HepG2 (cell line): ENCODE results near the gene CCDC88C. TPM values are rescaled to one million over a fixed set of nuclear protein-coding genes. Genes with fewer than 3 reads are reported as not detected.

Source experiments
- CENPT ChIP-seq: sonication (generic); formaldehyde crosslinking; IDR thresholded peaks from 2 replicates; pipeline ENCODE4 v1.8.0; 2022; ENCODE audit warnings: low read depth, mild to moderate bottlenecking, moderate library complexity, missing genetic modification reagents
- ETV6 ChIP-seq: sonication (generic); formaldehyde crosslinking; conservative IDR thresholded peaks from 2 replicates; pipeline ENCODE4 v1.4.0; 2020; ENCODE audit warnings: missing genetic modification reagents
- GABPB1 ChIP-seq: IDR thresholded peaks from 2 replicates; pipeline ENCODE4 v1.6.1; 2016; ENCODE audit warnings: mild to moderate bottlenecking, missing genetic modification reagents, moderate library complexity, missing compliant biosample characterization
- IRX3 ChIP-seq: sonication (generic); formaldehyde crosslinking; IDR thresholded peaks from 2 replicates; pipeline ENCODE4 v1.8.1; 2023; ENCODE audit warnings: mild to moderate bottlenecking, low read depth, missing genetic modification reagents, borderline replicate concordance
- MYC ChIP-seq: sonication (generic); formaldehyde crosslinking; IDR thresholded peaks from 2 replicates; pipeline ENCODE4 v1.9.0; 2021; ENCODE audit warnings: missing genetic modification reagents, borderline replicate concordance
- PHF8 ChIP-seq: sonication (generic); formaldehyde crosslinking; IDR thresholded peaks from 2 replicates; pipeline ENCODE4 v1.5.0; 2020; ENCODE audit warnings: missing genetic modification reagents
- TMF1 ChIP-seq: sonication (generic); formaldehyde crosslinking; IDR thresholded peaks from 2 replicates; pipeline ENCODE4 v1.8.1; 2022; ENCODE audit warnings: low read depth, missing genetic modification reagents
- ZBTB1 ChIP-seq: sonication (generic); formaldehyde crosslinking; IDR thresholded peaks from 2 replicates; pipeline ENCODE4 v1.4.0; 2020; ENCODE audit warnings: missing genetic modification reagents, borderline replicate concordance
- ZNF225 ChIP-seq: sonication (generic); formaldehyde crosslinking; IDR thresholded peaks from 2 replicates; pipeline ENCODE4 v1.4.0; 2020; ENCODE audit warnings: mild to moderate bottlenecking, missing genetic modification reagents
- ZNF230 ChIP-seq: sonication (generic); formaldehyde crosslinking; IDR thresholded peaks from 2 replicates; pipeline ENCODE4 v1.4.0; 2020; ENCODE audit warnings: mild to moderate bottlenecking, missing genetic modification reagents
- ZNF234 ChIP-seq: sonication (generic); formaldehyde crosslinking; conservative IDR thresholded peaks from 2 replicates; pipeline ENCODE4 v1.5.1; 2020; ENCODE audit warnings: mild to moderate bottlenecking, missing genetic modification reagents
- ZNF383 ChIP-seq: sonication (generic); formaldehyde crosslinking; IDR thresholded peaks from 2 replicates; pipeline ENCODE4 v1.4.0; 2020; ENCODE audit warnings: missing genetic modification reagents, mild to moderate bottlenecking, borderline replicate concordance
- ZNF589 ChIP-seq: sonication (generic); formaldehyde crosslinking; conservative IDR thresholded peaks from 2 replicates; pipeline ENCODE4 v1.8.0; 2022; ENCODE audit warnings: mild to moderate bottlenecking, moderate library complexity, missing genetic modification reagents
- polyA plus RNA-seq, 8 experiments: library from polyadenylated mRNA; depleted of rRNA in 3 of 8; stranded (reverse) in 7 of 8; unstranded in 1 of 8; fragments of >200 nt; fragmentation: Illumina TruSeq in 4 of 8; extraction: Trizol in 4 of 8; gene quantifications; 2 replicates each; pipeline versions ENCODE4 v1.2.1 to v1.2.3, GENCODE V29; 2011 to 2016; ENCODE audit warnings: low read depth in 4 of 8, missing spikeins in 1 of 8, mixed read lengths in 1 of 8; ENCODE audit not compliant: insufficient read depth in 1 of 8
- total RNA-seq, 5 experiments: library from RNA; depleted of rRNA; stranded (reverse); fragments of >200 nt; fragmentation: Illumina TruSeq; extraction: Trizol; gene quantifications; 2 replicates each; pipeline ENCODE4 v1.2.3, GENCODE V29; 2016; ENCODE audit warnings: low read depth in 1 of 5
- TF ChIP-seq, protein P1 (sequence below): IDR thresholded peaks from 2 replicates; pipeline ENCODE4 v1.6.1; 2016; ENCODE audit warnings: missing biosample characterization, missing genetic modification reagents, low read depth
- TF ChIP-seq, protein P2 (sequence below): sonication (generic); formaldehyde crosslinking; IDR thresholded peaks from 2 replicates; pipeline ENCODE4 v1.5.1; 2020; ENCODE audit warnings: missing genetic modification reagents, mild to moderate bottlenecking, borderline replicate concordance
- TF ChIP-seq, protein P3 (sequence below): sonication (generic); formaldehyde crosslinking; IDR thresholded peaks from 2 replicates; pipeline ENCODE4 v1.5.1; 2020; ENCODE audit warnings: mild to moderate bottlenecking, missing genetic modification reagents, moderate library complexity
- TF ChIP-seq, protein P4 (sequence below): sonication (generic); formaldehyde crosslinking; IDR thresholded peaks from 2 replicates; pipeline ENCODE4 v1.4.0; 2020; ENCODE audit warnings: mild to moderate bottlenecking, missing genetic modification reagents
- TF ChIP-seq, protein P5 (sequence below): sonication (generic); formaldehyde crosslinking; conservative IDR thresholded peaks from 2 replicates; pipeline ENCODE4 v1.5.0; 2020; ENCODE audit warnings: missing genetic modification reagents
- TF ChIP-seq, protein P6 (sequence below): sonication (generic); formaldehyde crosslinking; IDR thresholded peaks from 2 replicates; pipeline ENCODE4 v1.8.0; 2022; ENCODE audit warnings: missing genetic modification reagents, mild to moderate bottlenecking, moderate library complexity, borderline replicate concordance

Gene CCDC88C
- total and polyA plus RNA-seq, 2 of the 13 experiments (the other 11 are each of a cell fraction or from before 2014, with no cell fraction given): 3.6 to 11.7 TPM

DNA sequence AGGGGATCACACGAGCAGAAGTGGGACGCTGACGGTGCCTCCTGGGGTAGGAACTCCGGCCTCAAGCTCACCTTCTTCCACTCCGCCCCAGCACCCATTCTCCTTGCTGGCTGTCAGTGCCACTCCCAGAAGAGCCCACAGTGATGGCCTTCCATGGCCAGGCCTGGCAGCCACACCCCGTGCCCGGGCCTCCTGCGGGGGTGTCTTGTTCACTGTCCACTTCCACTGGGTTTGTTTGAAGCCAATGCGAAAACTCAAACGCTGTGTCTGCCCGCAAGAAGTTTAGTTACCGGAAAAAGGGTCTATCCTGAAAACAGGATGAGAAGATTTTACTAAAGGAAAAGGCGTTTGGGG lies 38.1 kb downstream of the CCDC88C start (continued):
- TF ChIP-seq, protein P1, sequence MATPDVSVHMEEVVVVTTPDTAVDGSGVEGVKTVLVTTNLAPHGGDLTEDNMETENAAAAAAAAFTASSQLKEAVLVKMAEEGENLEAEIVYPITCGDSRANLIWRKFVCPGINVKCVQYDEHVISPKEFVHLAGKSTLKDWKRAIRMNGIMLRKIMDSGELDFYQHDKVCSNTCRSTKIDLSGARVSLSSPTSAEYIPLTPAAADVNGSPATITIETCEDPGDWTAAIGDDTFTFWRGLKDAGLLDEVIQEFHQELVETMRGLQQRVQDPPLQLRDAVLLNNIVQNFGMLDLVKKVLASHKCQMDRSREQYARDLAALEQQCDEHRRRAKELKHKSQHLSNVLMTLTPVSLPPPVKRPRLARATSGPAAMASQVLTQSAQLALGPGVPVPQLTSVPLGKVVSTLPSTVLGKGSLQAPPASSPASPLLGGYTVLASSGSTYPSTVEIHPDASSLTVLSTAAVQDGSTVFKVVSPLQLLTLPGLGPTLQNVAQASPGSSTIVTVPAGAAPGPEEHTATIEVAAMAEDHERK (CRISPR knock-in tag): no peak
- TF ChIP-seq CENPT (CRISPR knock-in tag): no peak
- TF ChIP-seq ZNF230 (CRISPR knock-in tag): no peak
- no peak for TF ChIP-seq PHF8
- no peak for TF ChIP-seq ZNF589 (CRISPR knock-in tag)
- TF ChIP-seq GABPB1: 0 out of 2 replicates have a peak, but pooled peaks have one; percentile 1
- no peak for TF ChIP-seq IRX3
- no peak for TF ChIP-seq ZNF225
- no peak for TF ChIP-seq TMF1 (CRISPR knock-in tag)
- no peak for TF ChIP-seq ZNF383
- TF ChIP-seq, protein P2, sequence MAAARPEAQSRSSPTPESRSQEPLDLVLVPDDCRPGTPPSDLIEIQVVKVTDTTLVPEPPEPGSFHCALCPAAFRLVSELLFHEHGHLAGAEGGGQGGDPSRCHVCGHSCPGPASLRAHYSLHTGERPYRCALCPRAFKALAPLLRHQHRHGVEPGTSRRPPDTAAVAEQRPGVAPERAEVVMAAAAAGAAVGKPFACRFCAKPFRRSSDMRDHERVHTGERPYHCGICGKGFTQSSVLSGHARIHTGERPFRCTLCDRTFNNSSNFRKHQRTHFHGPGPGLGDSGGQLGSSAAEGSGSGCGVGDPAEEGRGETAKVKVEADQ (CRISPR knock-in tag): no peak
- TF ChIP-seq, protein P3, sequence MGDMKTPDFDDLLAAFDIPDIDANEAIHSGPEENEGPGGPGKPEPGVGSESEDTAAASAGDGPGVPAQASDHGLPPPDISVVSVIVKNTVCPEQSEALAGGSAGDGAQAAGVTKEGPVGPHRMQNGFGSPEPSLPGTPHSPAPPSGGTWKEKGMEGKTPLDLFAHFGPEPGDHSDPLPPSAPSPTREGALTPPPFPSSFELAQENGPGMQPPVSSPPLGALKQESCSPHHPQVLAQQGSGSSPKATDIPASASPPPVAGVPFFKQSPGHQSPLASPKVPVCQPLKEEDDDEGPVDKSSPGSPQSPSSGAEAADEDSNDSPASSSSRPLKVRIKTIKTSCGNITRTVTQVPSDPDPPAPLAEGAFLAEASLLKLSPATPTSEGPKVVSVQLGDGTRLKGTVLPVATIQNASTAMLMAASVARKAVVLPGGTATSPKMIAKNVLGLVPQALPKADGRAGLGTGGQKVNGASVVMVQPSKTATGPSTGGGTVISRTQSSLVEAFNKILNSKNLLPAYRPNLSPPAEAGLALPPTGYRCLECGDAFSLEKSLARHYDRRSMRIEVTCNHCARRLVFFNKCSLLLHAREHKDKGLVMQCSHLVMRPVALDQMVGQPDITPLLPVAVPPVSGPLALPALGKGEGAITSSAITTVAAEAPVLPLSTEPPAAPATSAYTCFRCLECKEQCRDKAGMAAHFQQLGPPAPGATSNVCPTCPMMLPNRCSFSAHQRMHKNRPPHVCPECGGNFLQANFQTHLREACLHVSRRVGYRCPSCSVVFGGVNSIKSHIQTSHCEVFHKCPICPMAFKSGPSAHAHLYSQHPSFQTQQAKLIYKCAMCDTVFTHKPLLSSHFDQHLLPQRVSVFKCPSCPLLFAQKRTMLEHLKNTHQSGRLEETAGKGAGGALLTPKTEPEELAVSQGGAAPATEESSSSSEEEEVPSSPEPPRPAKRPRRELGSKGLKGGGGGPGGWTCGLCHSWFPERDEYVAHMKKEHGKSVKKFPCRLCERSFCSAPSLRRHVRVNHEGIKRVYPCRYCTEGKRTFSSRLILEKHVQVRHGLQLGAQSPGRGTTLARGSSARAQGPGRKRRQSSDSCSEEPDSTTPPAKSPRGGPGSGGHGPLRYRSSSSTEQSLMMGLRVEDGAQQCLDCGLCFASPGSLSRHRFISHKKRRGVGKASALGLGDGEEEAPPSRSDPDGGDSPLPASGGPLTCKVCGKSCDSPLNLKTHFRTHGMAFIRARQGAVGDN (CRISPR knock-in tag): 0 out of 2 replicates have a peak, but pooled peaks have one; percentile 4
- TF ChIP-seq, protein P4, sequence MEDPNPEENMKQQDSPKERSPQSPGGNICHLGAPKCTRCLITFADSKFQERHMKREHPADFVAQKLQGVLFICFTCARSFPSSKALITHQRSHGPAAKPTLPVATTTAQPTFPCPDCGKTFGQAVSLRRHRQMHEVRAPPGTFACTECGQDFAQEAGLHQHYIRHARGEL (CRISPR knock-in tag): no peak
- TF ChIP-seq ZBTB1 (CRISPR knock-in tag): no peak
- no peak for TF ChIP-seq ZNF234 (CRISPR knock-in tag)
- TF ChIP-seq ETV6 (CRISPR knock-in tag): no peak
- peak; percentile 3; the same call in 1 of the 2 replicates for TF ChIP-seq MYC (CRISPR knock-in tag)
- TF ChIP-seq, protein P5, sequence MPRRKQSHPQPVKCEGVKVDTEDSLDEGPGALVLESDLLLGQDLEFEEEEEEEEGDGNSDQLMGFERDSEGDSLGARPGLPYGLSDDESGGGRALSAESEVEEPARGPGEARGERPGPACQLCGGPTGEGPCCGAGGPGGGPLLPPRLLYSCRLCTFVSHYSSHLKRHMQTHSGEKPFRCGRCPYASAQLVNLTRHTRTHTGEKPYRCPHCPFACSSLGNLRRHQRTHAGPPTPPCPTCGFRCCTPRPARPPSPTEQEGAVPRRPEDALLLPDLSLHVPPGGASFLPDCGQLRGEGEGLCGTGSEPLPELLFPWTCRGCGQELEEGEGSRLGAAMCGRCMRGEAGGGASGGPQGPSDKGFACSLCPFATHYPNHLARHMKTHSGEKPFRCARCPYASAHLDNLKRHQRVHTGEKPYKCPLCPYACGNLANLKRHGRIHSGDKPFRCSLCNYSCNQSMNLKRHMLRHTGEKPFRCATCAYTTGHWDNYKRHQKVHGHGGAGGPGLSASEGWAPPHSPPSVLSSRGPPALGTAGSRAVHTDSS (CRISPR knock-in tag): no peak
- TF ChIP-seq, protein P6, sequence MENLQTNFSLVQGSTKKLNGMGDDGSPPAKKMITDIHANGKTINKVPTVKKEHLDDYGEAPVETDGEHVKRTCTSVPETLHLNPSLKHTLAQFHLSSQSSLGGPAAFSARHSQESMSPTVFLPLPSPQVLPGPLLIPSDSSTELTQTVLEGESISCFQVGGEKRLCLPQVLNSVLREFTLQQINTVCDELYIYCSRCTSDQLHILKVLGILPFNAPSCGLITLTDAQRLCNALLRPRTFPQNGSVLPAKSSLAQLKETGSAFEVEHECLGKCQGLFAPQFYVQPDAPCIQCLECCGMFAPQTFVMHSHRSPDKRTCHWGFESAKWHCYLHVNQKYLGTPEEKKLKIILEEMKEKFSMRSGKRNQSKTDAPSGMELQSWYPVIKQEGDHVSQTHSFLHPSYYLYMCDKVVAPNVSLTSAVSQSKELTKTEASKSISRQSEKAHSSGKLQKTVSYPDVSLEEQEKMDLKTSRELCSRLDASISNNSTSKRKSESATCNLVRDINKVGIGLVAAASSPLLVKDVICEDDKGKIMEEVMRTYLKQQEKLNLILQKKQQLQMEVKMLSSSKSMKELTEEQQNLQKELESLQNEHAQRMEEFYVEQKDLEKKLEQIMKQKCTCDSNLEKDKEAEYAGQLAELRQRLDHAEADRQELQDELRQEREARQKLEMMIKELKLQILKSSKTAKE (CRISPR knock-in tag): no peak
